HS-27A (cell line): ENCODE measurements around the gene ITPR2.
"Not testable (repeated sequence)": the region's sequence is repeated elsewhere in the genome, so short reads cannot be mapped to it uniquely, and the experiment has no call there.

ENCODE experiments used
- DNase-seq: peaks from one replicate; pipeline ENCODE4 v3.0.0-alpha.2; 2012; ENCODE audit warnings: low read depth, missing footprints

Gene ITPR2

GRCh38 chr12:26729137-26729671 is 103.8 kb downstream of the ITPR2 start:
- not testable (repeated sequence) for DNase-seq

- DNase-seq: no peak
Observed at GRCh38 chr12:26728205-26729050, 104.6 kb downstream of the ITPR2 start.

- no peak for DNase-seq
Observed at GRCh38 chr12:26727482-26728204, 105.4 kb downstream of the ITPR2 start.

- no peak for DNase-seq
Observed at GRCh38 chr12:26726956-26727355, 106.0 kb downstream of the ITPR2 start.

- DNase-seq: no peak
Observed at GRCh38 chr12:26725276-26725916, 107.6 kb downstream of the ITPR2 start.

GRCh38 chr12:26724309-26724702 is 108.7 kb downstream of the ITPR2 start:
- no peak for DNase-seq

GRCh38 chr12:26723379-26724308 is 109.3 kb downstream of the ITPR2 start:
- DNase-seq: peak; percentile 59

GRCh38 chr12:26721800-26722199 is 111.2 kb downstream of the ITPR2 start:
- no peak for DNase-seq

GRCh38 chr12:26719852-26720251 is 113.1 kb downstream of the ITPR2 start:
- no peak for DNase-seq

GRCh38 chr12:26717757-26718156 is 115.2 kb downstream of the ITPR2 start:
- DNase-seq: no peak

- DNase-seq: no peak
Observed at GRCh38 chr12:26715232-26715631, 117.8 kb downstream of the ITPR2 start.

- no peak for DNase-seq
Observed at GRCh38 chr12:26713885-26714383, 119.1 kb downstream of the ITPR2 start.

- no peak for DNase-seq
Observed at GRCh38 chr12:26712892-26713291, 120.1 kb downstream of the ITPR2 start.

- DNase-seq: no peak
Observed at GRCh38 chr12:26711569-26711968, 121.4 kb downstream of the ITPR2 start.

- DNase-seq: no peak
Observed at GRCh38 chr12:26711072-26711471, 121.9 kb downstream of the ITPR2 start.

- no peak for DNase-seq
Observed at GRCh38 chr12:26705851-26706250, 127.1 kb downstream of the ITPR2 start.

- DNase-seq: no peak
Observed at GRCh38 chr12:26704684-26705460, 128.1 kb downstream of the ITPR2 start.

- DNase-seq: no peak
Observed at GRCh38 chr12:26704214-26704613, 128.8 kb downstream of the ITPR2 start.

GRCh38 chr12:26702741-26703140 is 130.3 kb downstream of the ITPR2 start:
- DNase-seq: no peak

- DNase-seq: peak; percentile 42
Observed at GRCh38 chr12:26701604-26702215, 131.3 kb downstream of the ITPR2 start.
